Nephron progenitor cell (in vitro differentiated cells): Measurements from ENCODE around the gene ITIH1.
"Not testable (repeated sequence)": the region's sequence is repeated elsewhere in the genome, so short reads cannot be mapped to it uniquely, and the experiment has no call there.

Experiments used
- DNase-seq: peaks from one replicate; pipeline ENCODE4 v3.0.0; 2021
- H3K27ac Mint-ChIP-seq: 2 replicates; pipeline ENCODE4 v1.8.0; 2021; ENCODE audit warnings: mild to moderate bottlenecking, moderate library complexity, mixed read lengths
- H3K27me3 Mint-ChIP-seq: 2 replicates; pipeline ENCODE4 v1.8.0; 2021; ENCODE audit warnings: mild to moderate bottlenecking, low read depth, mixed read lengths; ENCODE audit not compliant: poor library complexity
- H3K36me3 Mint-ChIP-seq: 2 replicates; pipeline ENCODE4 v1.8.0; 2021; ENCODE audit warnings: low read depth, mixed read lengths
- H3K4me1 Mint-ChIP-seq: 2 replicates; pipeline ENCODE4 v1.8.0; 2021; ENCODE audit warnings: mixed read lengths
- H3K4me3 Mint-ChIP-seq: 2 replicates; pipeline ENCODE4 v1.8.0; 2021; ENCODE audit warnings: mild to moderate bottlenecking, moderate library complexity, mixed read lengths
- H3K9me3 Mint-ChIP-seq: 2 replicates; pipeline ENCODE4 v1.8.0; 2021; ENCODE audit warnings: mild to moderate bottlenecking, moderate library complexity, mixed read lengths
- TF ChIP-seq, protein P1 (sequence below): fragments of 200-600 bp; sonication (generic); IDR thresholded peaks from 2 replicates; pipeline ENCODE4 v1.5.0; 2021; ENCODE audit warnings: antibody characterized with exemption

ITIH1 gene, protein sequence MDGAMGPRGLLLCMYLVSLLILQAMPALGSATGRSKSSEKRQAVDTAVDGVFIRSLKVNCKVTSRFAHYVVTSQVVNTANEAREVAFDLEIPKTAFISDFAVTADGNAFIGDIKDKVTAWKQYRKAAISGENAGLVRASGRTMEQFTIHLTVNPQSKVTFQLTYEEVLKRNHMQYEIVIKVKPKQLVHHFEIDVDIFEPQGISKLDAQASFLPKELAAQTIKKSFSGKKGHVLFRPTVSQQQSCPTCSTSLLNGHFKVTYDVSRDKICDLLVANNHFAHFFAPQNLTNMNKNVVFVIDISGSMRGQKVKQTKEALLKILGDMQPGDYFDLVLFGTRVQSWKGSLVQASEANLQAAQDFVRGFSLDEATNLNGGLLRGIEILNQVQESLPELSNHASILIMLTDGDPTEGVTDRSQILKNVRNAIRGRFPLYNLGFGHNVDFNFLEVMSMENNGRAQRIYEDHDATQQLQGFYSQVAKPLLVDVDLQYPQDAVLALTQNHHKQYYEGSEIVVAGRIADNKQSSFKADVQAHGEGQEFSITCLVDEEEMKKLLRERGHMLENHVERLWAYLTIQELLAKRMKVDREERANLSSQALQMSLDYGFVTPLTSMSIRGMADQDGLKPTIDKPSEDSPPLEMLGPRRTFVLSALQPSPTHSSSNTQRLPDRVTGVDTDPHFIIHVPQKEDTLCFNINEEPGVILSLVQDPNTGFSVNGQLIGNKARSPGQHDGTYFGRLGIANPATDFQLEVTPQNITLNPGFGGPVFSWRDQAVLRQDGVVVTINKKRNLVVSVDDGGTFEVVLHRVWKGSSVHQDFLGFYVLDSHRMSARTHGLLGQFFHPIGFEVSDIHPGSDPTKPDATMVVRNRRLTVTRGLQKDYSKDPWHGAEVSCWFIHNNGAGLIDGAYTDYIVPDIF

DNA sequence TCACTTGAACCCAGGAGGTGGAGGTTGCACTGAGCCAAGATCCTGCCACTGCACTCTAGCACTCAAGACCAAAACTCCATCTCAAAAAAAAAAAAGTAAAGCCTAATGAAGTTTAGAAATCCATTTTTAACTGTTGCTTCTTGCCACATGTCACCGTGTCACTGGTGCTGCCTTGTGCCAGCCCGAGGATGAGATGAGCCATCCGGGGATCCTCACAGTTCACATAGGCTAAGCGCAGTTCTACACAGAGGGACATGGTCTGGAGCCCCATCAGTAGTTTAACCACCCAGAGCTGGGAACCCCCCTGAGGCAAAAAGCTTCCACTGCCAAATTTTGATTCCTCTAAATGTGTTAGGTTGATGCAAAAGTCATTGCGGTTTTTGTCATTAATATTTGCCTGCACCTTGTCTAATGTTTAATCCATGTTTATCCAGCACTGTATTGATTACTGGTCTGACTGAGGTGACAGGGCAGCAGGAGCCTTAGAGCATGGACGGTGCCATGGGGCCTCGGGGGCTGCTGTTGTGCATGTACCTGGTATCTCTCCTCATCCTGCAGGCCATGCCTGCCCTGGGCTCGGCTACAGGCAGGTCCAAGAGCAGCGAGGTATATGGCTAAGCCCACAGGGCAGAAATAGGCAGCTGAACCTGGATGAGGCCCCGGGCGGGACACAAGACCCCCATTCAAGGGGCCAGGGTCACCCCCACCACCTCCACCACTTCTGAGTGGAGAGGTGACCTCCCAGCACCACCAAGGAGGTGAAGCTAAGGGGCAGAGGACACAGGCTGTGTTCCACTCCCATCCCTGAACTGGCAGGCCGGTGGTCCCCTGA, at the start of gene ITIH1:
Gene ITIH1, plus strand, starts transcription at position 473 of the 832 bp plus-strand sequence. Its CDS starts 17 bp downstream, at position 490.
- Mint-ChIP-seq H3K4me3 (no peak within 1 kb of the TSS), H3K27me3 (peaks cover 16% of the 10 kb centered on the region), H3K36me3 (no peaks in the 10 kb centered on the region), H3K27ac (peak within 1 kb of the TSS; percentile 89), H3K9me3 (no peaks in the 10 kb centered on the region), H3K4me1 (peaks cover 12% of the 10 kb centered on the region)
- no peak for DNase-seq
- TF ChIP-seq, protein P1, sequence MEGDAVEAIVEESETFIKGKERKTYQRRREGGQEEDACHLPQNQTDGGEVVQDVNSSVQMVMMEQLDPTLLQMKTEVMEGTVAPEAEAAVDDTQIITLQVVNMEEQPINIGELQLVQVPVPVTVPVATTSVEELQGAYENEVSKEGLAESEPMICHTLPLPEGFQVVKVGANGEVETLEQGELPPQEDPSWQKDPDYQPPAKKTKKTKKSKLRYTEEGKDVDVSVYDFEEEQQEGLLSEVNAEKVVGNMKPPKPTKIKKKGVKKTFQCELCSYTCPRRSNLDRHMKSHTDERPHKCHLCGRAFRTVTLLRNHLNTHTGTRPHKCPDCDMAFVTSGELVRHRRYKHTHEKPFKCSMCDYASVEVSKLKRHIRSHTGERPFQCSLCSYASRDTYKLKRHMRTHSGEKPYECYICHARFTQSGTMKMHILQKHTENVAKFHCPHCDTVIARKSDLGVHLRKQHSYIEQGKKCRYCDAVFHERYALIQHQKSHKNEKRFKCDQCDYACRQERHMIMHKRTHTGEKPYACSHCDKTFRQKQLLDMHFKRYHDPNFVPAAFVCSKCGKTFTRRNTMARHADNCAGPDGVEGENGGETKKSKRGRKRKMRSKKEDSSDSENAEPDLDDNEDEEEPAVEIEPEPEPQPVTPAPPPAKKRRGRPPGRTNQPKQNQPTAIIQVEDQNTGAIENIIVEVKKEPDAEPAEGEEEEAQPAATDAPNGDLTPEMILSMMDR, result no peak

DNA sequence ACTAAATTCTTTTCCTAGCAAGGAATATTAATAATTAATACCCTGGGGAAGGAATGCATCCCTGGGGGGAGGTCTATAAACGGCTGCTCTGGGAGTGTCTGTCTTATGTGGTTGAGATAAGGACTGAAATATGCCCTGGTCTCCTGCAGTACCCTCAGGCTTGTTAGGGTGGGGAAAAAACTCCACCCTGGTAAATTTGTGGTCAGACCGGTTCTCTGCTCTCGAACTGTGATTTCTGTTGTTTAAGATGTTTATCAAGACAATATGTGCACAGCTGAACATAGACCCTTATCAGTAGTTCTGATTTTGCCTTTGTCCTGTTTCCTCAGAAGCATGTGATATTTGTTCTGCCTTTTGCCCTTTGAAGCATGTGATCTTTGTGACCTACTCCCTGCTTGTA, 48.6 kb upstream of the ITIH1 start:
- DNase-seq, H3K27me3 Mint-ChIP-seq, H3K4me1 Mint-ChIP-seq, H3K4me3 Mint-ChIP-seq, H3K27ac Mint-ChIP-seq: not testable (repeated sequence)
- H3K36me3 Mint-ChIP-seq, result peaks cover 93% of the 10 kb centered on the region
- peaks cover 72% of the 10 kb centered on the region for H3K9me3 Mint-ChIP-seq

DNA sequence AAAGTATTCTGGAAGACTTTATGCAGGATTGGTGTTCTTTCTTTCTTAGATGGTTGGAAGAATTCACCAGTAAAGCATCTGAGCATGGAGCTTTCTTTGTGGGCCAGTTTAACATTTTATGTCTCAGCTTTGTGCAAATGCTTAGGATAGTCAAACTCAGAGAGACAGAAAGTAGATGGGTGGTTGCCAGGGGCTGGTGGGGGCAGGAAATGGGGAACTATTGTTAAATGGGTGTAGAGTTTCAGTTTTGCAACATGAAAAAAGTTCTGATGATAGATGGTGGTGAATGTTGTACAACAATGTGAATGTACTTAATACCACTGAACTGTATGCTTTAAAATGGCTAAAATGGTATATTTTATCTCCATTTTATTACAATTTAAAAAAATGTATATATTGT, 46.7 kb upstream of the ITIH1 start:
- no peak overlapping the region for H3K27ac Mint-ChIP-seq
- peaks cover 3% of the 10 kb centered on the region for H3K27me3 Mint-ChIP-seq
- H3K4me1 Mint-ChIP-seq, result no peaks in the 10 kb centered on the region
- TF ChIP-seq, protein P1, result no peak
- DNase-seq, result no peak
- H3K4me3 Mint-ChIP-seq, result no peak overlapping the region
- H3K9me3 Mint-ChIP-seq, result peaks cover 70% of the 10 kb centered on the region
- H3K36me3 Mint-ChIP-seq, result peaks cover 97% of the 10 kb centered on the region

DNA sequence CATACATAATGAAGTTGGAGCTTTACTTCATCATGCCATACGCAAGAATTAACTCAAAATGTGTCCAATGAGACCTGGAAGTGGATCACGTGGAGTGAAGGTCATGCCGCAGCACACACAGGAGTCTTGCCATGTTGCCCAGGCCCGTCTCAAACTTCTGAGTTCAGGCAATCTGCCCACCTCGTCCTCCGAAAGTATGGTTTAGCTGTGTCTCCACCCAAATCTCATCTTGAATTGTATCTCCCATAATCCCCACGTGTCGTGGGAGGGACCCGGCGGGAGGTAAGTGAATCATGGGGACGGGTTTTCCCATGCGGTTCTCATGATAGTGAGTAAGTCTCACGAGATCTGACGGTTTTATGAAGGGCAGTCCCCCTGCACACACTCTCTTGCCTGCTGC, 45.8 kb upstream of the ITIH1 start:
- Mint-ChIP-seq H3K36me3 (peaks cover 97% of the 10 kb centered on the region), H3K27me3 (peaks cover 3% of the 10 kb centered on the region), H3K4me3 (no peak overlapping the region), H3K4me1 (no peaks in the 10 kb centered on the region), H3K9me3 (peaks cover 66% of the 10 kb centered on the region), H3K27ac (peak overlapping the region; percentile 29)
- TF ChIP-seq, protein P1, result no peak
- DNase-seq, result no peak

DNA sequence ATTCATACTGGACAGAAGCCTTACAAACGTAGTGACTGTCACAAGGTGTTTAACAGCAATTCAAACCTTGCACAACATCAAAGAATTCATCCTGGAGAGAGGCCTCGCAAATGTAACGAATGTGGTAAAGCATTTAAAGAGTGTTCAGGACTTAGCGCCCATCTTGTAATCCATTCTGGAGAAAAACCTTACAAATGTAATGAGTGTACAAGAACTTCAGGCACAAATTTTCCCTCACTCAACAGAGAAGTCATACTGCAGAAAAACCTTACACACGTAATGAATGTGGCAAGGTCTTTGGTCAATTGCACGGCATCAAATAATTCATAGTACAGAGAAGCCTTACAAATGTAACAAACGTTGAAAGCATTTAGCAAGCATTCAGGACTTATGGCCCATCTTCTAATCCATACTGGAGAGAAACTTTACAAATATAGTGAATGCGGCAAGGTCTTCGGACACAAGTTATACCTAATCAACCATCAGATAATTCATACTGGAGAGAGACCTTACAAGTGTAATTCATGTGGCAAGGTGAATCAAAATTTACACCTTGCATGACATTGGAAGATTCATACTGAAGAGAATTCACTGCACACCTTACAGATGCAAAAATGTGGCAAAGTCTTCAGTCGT, 44.0 kb upstream of the ITIH1 start:
- TF ChIP-seq, protein P1, result no peak

More for the DNA sequence above, 44.0 kb upstream of the ITIH1 start:
- no peak overlapping the region for H3K4me3 Mint-ChIP-seq
- H3K36me3 Mint-ChIP-seq, result peaks cover 96% of the 10 kb centered on the region
- no peaks in the 10 kb centered on the region for H3K4me1 Mint-ChIP-seq
- H3K27me3 Mint-ChIP-seq, result peaks cover 3% of the 10 kb centered on the region
- H3K27ac Mint-ChIP-seq, result no peak overlapping the region
- no peak for DNase-seq
- H3K9me3 Mint-ChIP-seq, result peaks cover 52% of the 10 kb centered on the region
